ENCODE data around the gene MED26.
"Not testable (repeated sequence)": the region's sequence is repeated elsewhere in the genome, so short reads cannot be mapped to it uniquely, and the experiment has no call there.

MED26 gene

GRCh38 chr19:16628183-16628983 is at the start of gene MED26:
TSS of gene MED26 (minus strand) at chr19:16628204. CDS start at chr19:16627943, 261 bp downstream.
- peak within 1 kb of the TSS; percentile 94 for H3K4me3 ChIP-seq (ENCODE audit: low read length)
- TF ChIP-seq CTCF (conservative IDR thresholded peaks at IDR 0.05; ENCODE audit: low read depth, low read length) = no peak
- peak; percentile 61 for DNase-seq (ENCODE audit: low read depth)

GRCh38 chr19:16677055-16677454 is 49.1 kb upstream of the MED26 start:
- no peak for TF ChIP-seq CTCF (conservative IDR thresholded peaks at IDR 0.05; ENCODE audit: low read depth, low read length)

GRCh38 chr19:16676101-16676798 is 48.2 kb upstream of the MED26 start:
- no peak for TF ChIP-seq CTCF (conservative IDR thresholded peaks at IDR 0.05; ENCODE audit: low read depth, low read length)
- DNase-seq (ENCODE audit: low read depth) = no peak
- H3K4me3 ChIP-seq (ENCODE audit: low read length) = no peak overlapping the region

More at GRCh38 chr19:16677055-16677454, 49.1 kb upstream of the MED26 start:
- no peak overlapping the region for H3K4me3 ChIP-seq (ENCODE audit: low read length)
- no peak for DNase-seq (ENCODE audit: low read depth)

GRCh38 chr19:16673839-16674238 is 45.8 kb upstream of the MED26 start:
- DNase-seq (ENCODE audit: low read depth); H3K4me3 ChIP-seq (ENCODE audit: low read length): not testable (repeated sequence)

GRCh38 chr19:16673231-16673630 is 45.2 kb upstream of the MED26 start:
- H3K4me3 ChIP-seq (ENCODE audit: low read length) = no peak overlapping the region
- DNase-seq (ENCODE audit: low read depth) = no peak
- TF ChIP-seq CTCF (conservative IDR thresholded peaks at IDR 0.05; ENCODE audit: low read depth, low read length) = no peak

- no peak for DNase-seq (ENCODE audit: low read depth)
- no peak for TF ChIP-seq CTCF (conservative IDR thresholded peaks at IDR 0.05; ENCODE audit: low read depth, low read length)
- no peak overlapping the region for H3K4me3 ChIP-seq (ENCODE audit: low read length)
Observed at GRCh38 chr19:16671652-16672274, 43.8 kb upstream of the MED26 start.

- DNase-seq (ENCODE audit: low read depth) = no peak
- no peak for TF ChIP-seq CTCF (conservative IDR thresholded peaks at IDR 0.05; ENCODE audit: low read depth, low read length)
Observed at GRCh38 chr19:16670291-16670690, 42.3 kb upstream of the MED26 start.

GRCh38 chr19:16668702-16669101 is 40.7 kb upstream of the MED26 start:
- H3K4me3 ChIP-seq (ENCODE audit: low read length); DNase-seq (ENCODE audit: low read depth): not testable (repeated sequence)

More at GRCh38 chr19:16670291-16670690, 42.3 kb upstream of the MED26 start:
- no peak overlapping the region for H3K4me3 ChIP-seq (ENCODE audit: low read length)

Measured in retinal pigment epithelial cell (primary cell).